Peyer's patch (tissue), 4 donors: Measurements from ENCODE around the gene RPS8. TPM values are rescaled to one million over a fixed set of nuclear protein-coding genes. Genes with fewer than 3 reads are reported as not detected.
"Not testable (repeated sequence)": the region's sequence is repeated elsewhere in the genome, so short reads cannot be mapped to it uniquely, and the experiment has no call there.

Experiments used
- DNase-seq, 3 donors: peaks; one replicate each; pipeline ENCODE4 v3.0.0-alpha.2; 2017 to 2019
- H3K27ac ChIP-seq, 4 donors: fragments of 200-600 bp; sonication (generic); one replicate each; pipeline ENCODE4 v1.5.1; 2016 to 2019
- H3K27me3 ChIP-seq, 2 donors: fragments of 200-600 bp; sonication (generic); one replicate each; pipeline ENCODE4 v1.5.1; 2019
- H3K36me3 ChIP-seq, 3 donors: fragments of 200-600 bp; sonication (generic); one replicate each; pipeline ENCODE4 v1.5.1; 2016 to 2019
- H3K4me1 ChIP-seq, 4 donors: fragments of 200-600 bp; sonication (generic); one replicate each; pipeline ENCODE4 v1.5.1; 2016 to 2019
- H3K4me3 ChIP-seq, 4 donors: fragments of 200-600 bp; sonication (generic); 1 replicate in 3 of 4; 2 replicates in 1 of 4; pipeline ENCODE4 v1.5.1; 2016 to 2019; ENCODE audit warnings: mild to moderate bottlenecking in 1 of 4
- H3K9me3 ChIP-seq, 4 donors: fragments of 200-600 bp; sonication (generic); one replicate each; pipeline ENCODE4 v1.5.1; 2016 to 2019; ENCODE audit warnings: mild to moderate bottlenecking in 1 of 4
- POLR2A ChIP-seq, 2 donors: fragments of 450-650 bp; IDR thresholded peaks; one replicate each; pipeline ENCODE4 v1.5.1; 2017; ENCODE audit warnings: antibody characterized with exemption in 2 of 2, mild to moderate bottlenecking in 2 of 2, moderate library complexity in 2 of 2
- total RNA-seq, 4 donors: library from RNA; depleted of rRNA; stranded (reverse); fragments of >200 nt; gene quantifications; one replicate each; pipeline ENCODE4 v1.1.0, GENCODE V29; 2016
- TF ChIP-seq, protein P1 (sequence below), 6 experiments: fragments of 450-650 bp in 4 of 6; fragments of 200-600 bp in 2 of 6; sonication (generic) in 1 of 6; IDR thresholded peaks; one replicate each; pipeline ENCODE4 v1.5.1; 2017 to 2019; ENCODE audit warnings: antibody characterized with exemption in 6 of 6, mild to moderate bottlenecking in 3 of 6, moderate library complexity in 1 of 6

Gene RPS8
- total RNA-seq, 4 donors from 2014 or later, result 456 to 1,875 (median 819) TPM

DNA sequence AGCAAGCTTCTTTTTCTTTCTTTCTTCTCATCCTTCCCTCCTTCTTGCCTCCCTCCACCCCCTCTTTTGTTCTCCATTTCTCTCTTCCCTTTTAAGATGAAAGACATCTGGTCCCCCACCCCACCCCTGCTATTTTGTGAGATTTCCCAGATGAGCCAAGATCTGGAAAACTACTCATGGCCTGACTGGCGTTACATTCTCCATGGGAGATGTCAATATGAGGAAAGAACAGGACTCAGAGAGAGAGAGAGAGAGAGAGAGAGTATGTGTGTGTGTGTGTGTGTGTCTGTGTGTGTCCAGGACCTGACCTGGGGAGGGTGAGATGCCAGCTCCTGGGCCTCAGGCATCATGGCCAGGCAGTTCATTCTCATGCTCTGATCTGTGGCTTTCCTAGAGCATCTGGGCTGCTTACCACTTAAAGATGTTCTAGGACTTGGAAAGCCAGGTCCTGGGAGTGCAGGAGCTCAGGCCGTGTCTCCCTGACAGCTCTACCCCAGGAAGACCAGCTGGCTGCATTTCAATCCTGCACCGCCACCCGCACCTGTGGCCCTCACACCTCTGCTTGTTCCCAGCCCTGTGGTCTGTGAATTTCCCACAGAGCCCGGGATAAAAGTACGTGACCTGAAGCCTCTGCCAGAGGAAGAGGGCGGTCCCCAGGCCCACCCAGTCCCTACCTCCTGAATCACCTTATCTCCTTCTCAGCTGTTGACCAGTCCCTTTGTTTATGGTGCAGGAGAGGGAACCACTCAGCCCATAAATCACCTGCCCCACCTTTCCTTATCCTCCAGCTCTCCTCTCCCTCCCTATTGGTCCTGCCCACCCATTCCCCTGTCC lies 15.8 kb downstream of the RPS8 start:
- no peak overlapping the region for H3K27ac ChIP-seq

DNA sequence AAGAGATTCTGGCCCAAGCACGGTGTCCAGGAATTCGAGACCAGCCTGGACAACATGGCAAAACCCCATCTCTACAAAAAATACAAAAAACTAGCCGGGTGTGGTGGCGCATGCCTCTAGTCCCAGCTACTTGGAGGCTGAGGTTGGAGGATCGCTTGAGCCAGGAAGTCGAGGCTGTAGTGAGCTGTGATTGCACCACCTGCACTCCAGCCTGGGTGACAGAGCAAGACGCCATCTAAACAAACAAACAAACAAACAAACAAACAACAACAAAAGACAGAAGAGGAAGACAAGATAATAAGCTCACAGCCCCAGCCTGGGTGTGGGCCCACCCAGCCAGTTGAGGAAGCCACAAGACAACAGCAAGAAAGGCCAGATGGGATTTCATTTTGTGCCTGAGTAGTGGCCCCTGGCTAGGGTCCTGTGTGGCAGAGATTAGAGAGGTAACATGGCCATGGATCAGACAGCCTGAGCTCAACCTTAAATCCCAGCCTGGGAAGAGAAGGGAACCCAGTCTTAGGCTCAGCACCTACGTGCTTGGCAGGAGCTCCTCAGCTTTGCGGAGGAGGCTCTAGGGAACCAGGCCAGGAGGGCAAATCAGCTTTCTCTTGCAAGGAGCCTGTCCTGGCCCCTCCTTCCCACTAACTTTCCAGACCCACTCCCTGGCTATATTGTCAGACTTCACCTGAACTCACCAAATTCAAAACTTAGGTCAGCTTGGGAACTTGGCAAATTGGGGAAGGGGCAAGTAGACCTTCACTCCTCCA lies 17.6 kb downstream of the RPS8 start:
- Histone ChIP-seq H3K36me3 (no peaks in the 10 kb centered on the region), H3K4me3 (no peak overlapping the region), H3K27ac (no peak overlapping the region), H3K4me1 (no peaks in the 10 kb centered on the region), H3K27me3 (no peaks in the 10 kb centered on the region), H3K9me3 (no peaks in the 10 kb centered on the region)
- TF ChIP-seq, protein P1, sequence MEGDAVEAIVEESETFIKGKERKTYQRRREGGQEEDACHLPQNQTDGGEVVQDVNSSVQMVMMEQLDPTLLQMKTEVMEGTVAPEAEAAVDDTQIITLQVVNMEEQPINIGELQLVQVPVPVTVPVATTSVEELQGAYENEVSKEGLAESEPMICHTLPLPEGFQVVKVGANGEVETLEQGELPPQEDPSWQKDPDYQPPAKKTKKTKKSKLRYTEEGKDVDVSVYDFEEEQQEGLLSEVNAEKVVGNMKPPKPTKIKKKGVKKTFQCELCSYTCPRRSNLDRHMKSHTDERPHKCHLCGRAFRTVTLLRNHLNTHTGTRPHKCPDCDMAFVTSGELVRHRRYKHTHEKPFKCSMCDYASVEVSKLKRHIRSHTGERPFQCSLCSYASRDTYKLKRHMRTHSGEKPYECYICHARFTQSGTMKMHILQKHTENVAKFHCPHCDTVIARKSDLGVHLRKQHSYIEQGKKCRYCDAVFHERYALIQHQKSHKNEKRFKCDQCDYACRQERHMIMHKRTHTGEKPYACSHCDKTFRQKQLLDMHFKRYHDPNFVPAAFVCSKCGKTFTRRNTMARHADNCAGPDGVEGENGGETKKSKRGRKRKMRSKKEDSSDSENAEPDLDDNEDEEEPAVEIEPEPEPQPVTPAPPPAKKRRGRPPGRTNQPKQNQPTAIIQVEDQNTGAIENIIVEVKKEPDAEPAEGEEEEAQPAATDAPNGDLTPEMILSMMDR (IDR thresholded peaks at IDR 0.05), result no peak
- peak in 2 of 3 donors; percentile 2 to 22 for DNase-seq

More for the DNA sequence above, 15.8 kb downstream of the RPS8 start:
- peaks cover 0 to 3% (median 2%) of the 10 kb centered on the region in 4 donors for H3K4me1 ChIP-seq
- TF ChIP-seq, protein P1 (IDR thresholded peaks at IDR 0.05), result no peak
- TF ChIP-seq POLR2A (IDR thresholded peaks at IDR 0.05), result no peak
- no peaks in the 10 kb centered on the region for H3K27me3 ChIP-seq
- H3K36me3 ChIP-seq, result no peaks in the 10 kb centered on the region
- DNase-seq, result no peak
- no peaks in the 10 kb centered on the region for H3K9me3 ChIP-seq
- no peak overlapping the region for H3K4me3 ChIP-seq

DNA sequence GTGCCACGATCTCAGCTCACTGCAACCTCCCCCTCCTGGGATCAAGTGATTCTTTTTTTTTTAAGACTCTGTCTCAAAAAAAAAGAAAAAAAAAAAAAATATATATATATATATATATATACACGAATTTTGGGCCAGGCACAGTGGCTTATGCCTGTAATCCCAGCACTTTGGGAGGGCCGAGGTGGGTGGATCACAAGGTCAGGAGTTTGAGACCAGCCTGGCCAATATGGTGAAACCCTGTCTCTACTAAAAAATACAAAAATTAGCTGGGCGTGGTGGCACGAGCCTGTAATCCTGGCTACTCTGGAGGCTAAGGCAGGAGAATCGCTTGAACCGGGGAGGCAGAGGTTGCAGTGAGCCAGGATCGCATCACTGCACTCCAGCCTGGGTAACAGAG lies 22.5 kb downstream of the RPS8 start:
- not testable (repeated sequence) for H3K36me3 ChIP-seq, H3K27me3 ChIP-seq, H3K27ac ChIP-seq, H3K9me3 ChIP-seq, H3K4me3 ChIP-seq
- H3K4me1 ChIP-seq, result peaks cover 0 to 28% (median 6%) of the 10 kb centered on the region in 4 donors
- DNase-seq, result peak in 1 of 3 donors; percentile 43

DNA sequence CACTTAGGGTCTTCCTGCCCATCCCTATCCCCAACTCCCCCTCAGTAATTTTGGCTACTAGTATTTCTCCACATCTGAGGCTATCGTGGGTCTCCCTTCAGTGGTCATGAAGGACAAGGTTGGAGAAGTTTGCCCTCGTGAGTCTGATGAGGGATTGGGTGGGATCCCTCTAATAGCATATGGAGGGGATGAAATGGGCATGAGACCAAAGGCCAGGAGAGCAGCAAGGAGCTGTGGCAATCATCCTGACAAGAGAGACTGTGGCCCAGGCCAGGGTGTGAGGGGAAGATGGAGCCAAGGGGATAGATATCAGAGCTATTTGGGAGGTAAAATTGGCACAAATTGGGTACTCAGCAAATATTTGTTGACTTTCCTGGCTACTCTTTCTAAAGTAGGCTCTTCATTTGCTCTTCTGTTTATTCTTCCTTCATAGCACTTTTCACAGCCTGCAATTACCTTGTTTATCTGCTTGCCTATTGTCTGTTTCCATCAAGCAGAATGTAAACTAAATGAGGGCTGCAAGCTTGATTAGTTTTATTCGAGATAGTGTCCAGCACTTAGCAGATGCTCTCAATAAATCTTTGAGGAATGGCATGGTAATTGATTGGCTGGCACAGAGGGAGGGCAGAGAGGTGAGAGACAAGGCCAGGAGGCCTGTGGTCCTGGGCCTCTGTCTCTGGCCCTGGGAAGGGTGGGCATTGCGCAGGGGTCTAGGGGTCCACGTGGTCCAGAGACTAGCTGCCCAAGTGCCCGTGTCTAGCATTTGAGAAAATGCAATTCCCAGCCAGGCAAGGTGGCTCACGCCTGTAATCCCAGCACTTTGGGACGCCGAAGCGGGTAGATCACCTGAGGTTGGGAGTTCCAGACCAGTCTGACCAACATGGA lies 23.4 kb downstream of the RPS8 start:
- DNase-seq, result peak in 2 of 3 donors; percentile 5 to 51
- H3K27ac ChIP-seq, result peak overlapping the region in 3 of 4 donors; percentile 85 to 98 (median 92)
- peaks cover 0 to 29% (median 8%) of the 10 kb centered on the region in 4 donors for H3K4me1 ChIP-seq
- TF ChIP-seq, protein P1 (IDR thresholded peaks at IDR 0.05), result no peak
- TF ChIP-seq POLR2A (IDR thresholded peaks at IDR 0.05), result no peak
- H3K9me3 ChIP-seq, result no peaks in the 10 kb centered on the region
- peaks cover 0 to 9% (median 0%) of the 10 kb centered on the region in 3 donors for H3K36me3 ChIP-seq
- H3K4me3 ChIP-seq, result no peak overlapping the region
- no peaks in the 10 kb centered on the region for H3K27me3 ChIP-seq

DNA sequence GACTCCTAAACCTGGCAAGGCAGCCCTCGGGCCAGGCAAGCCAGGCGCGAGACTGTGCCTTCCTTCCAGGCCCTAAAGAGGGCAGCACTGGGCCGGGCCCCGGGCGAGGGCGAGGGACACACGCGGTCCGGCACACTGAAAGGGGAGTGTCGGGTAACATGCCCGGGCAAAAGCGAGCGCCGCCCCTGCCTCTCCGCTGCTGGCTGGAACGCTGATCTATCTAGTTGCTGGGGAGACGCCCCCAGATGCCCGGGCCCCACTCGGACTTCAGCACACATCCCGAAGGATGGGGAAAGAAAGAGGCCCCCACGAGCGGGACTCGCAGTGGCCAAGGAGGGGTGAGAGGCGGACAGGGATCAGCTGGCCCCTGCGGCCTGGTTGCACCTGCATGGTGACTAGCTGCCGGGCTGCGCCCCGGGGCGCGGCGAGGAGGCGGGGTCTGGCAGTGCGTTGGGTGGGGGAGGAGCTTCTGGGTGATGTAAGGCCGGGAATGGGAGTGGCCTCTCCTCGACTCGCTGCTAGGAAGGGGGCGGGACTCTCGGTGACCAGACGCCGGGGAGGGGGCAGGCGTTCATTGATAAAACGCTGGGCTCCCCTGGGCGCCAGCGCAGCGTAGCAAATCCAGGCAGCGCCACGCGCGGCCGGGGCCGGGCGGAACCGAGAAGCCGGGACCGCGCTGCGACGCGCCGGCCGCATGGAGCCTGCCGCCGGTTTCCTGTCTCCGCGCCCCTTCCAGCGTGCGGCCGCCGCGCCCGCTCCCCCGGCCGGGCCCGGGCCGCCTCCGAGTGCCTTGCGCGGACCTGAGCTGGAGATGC lies 24.6 kb downstream of the RPS8 start, which contains the start of gene PLK3:
Gene PLK3, plus strand, starts transcription at position 608 of the 815 bp plus-strand sequence. Its CDS starts 87 bp downstream, at position 695.
- H3K27me3 ChIP-seq, result no peaks in the 10 kb centered on the region
- H3K27ac ChIP-seq, result peak within 1 kb of the TSS; percentile 85 to 98 (median 94)
- peak; percentile 99 for DNase-seq
- H3K9me3 ChIP-seq, result no peaks in the 10 kb centered on the region
- TF ChIP-seq, protein P1 (IDR thresholded peaks at IDR 0.05), result peak; percentile 78 to 98 (median 92)
- peak; percentile 77 to 95 for TF ChIP-seq POLR2A (IDR thresholded peaks at IDR 0.05)
- H3K4me3 ChIP-seq, result peak within 1 kb of the TSS; percentile 66 to 89 (median 75)
- H3K36me3 ChIP-seq, result peaks cover 0 to 20% (median 0%) of the 10 kb centered on the region in 3 donors
- peaks cover 0 to 29% (median 8%) of the 10 kb centered on the region in 4 donors for H3K4me1 ChIP-seq
